ENCODE measurements around the gene HPN. TPM values are rescaled to one million over a fixed set of nuclear protein-coding genes. Genes with fewer than 3 reads are reported as not detected.
"Not testable (repeated sequence)": the region's sequence is repeated elsewhere in the genome, so short reads cannot be mapped to it uniquely, and the experiment has no call there.

HPN gene
- total and polyA plus RNA-seq, 2 donors: 0.73 TPM; not detected in 1

DNA sequence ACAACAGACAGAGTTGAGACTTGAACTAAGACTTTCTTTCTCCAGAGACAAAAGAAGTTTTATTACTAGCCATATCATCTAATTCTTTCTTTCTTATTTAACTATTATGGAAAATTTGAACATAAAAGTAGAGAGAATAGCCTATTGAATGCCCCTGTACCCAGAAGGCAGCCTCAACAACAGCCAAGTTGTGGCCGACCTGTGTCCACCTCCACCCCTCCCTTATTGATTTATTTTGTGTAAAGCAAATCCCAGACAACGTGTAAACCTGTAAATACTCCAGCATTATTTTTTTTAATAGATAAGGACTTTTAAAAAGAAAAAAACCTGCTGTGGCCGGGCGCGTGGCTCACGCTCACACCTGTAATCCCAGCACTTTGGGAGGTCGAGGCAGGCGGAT is 48.0 kb downstream of the HPN start:
- Histone ChIP-seq H3K4me3 (ENCODE audit: low read depth, low read length) (no peak overlapping the region), H3K4me1 (ENCODE audit: insufficient read depth) (no peaks in the 10 kb centered on the region), H3K27ac (ENCODE audit: low read depth) (no peak overlapping the region), H3K36me3 (ENCODE audit: insufficient read depth) (no peaks in the 10 kb centered on the region)
- WGBS: 85% methylated on average over 8 of the region's 8 CpGs
- no peak for DNase-seq (ENCODE audit: extremely low spot score)

GRCh38 chr19:35090160-35090505 is 48.6 kb downstream of the HPN start:
- WGBS: 41% methylated on average over 9 of the region's 9 CpGs
- Histone ChIP-seq H3K4me1 (ENCODE audit: insufficient read depth) (no peaks in the 10 kb centered on the region), H3K4me3 (ENCODE audit: low read depth, low read length) (no peak overlapping the region), H3K36me3 (ENCODE audit: insufficient read depth) (no peaks in the 10 kb centered on the region), H3K27ac (ENCODE audit: low read depth) (no peak overlapping the region)
- no peak for DNase-seq (ENCODE audit: extremely low spot score)

- Histone ChIP-seq H3K36me3 (ENCODE audit: insufficient read depth) (no peaks in the 10 kb centered on the region), H3K27ac (ENCODE audit: low read depth) (no peak overlapping the region), H3K4me3 (ENCODE audit: low read depth, low read length) (no peak overlapping the region), H3K4me1 (ENCODE audit: insufficient read depth) (no peaks in the 10 kb centered on the region)
- WGBS: 8% methylated on average over 36 of the region's 36 CpGs
- no peak for DNase-seq (ENCODE audit: extremely low spot score)
These were observed 49.1 kb downstream of the HPN start for GRCh38 chr19:35090506-35091214.

GRCh38 chr19:35093430-35093829 is 51.9 kb downstream of the HPN start:
- 89% methylated on average over 5 of the region's 5 CpGs for whole genome bisulfite sequencing
- no peak for DNase-seq (ENCODE audit: extremely low spot score)

GRCh38 chr19:35093941-35094647 is 52.6 kb downstream of the HPN start:
- no peak for DNase-seq (ENCODE audit: extremely low spot score)
- Histone ChIP-seq H3K4me1 (ENCODE audit: insufficient read depth) (no peaks in the 10 kb centered on the region), H3K27ac (ENCODE audit: low read depth) (no peak overlapping the region), H3K36me3 (ENCODE audit: insufficient read depth) (no peaks in the 10 kb centered on the region), H3K4me3 (ENCODE audit: low read depth, low read length) (no peak overlapping the region)
- WGBS: 88% methylated on average over 11 of the region's 11 CpGs

More at GRCh38 chr19:35093430-35093829, 51.9 kb downstream of the HPN start:
- Histone ChIP-seq H3K27ac (ENCODE audit: low read depth) (no peak overlapping the region), H3K36me3 (ENCODE audit: insufficient read depth) (no peaks in the 10 kb centered on the region), H3K4me3 (ENCODE audit: low read depth, low read length) (no peak overlapping the region), H3K4me1 (ENCODE audit: insufficient read depth) (no peaks in the 10 kb centered on the region)

DNA sequence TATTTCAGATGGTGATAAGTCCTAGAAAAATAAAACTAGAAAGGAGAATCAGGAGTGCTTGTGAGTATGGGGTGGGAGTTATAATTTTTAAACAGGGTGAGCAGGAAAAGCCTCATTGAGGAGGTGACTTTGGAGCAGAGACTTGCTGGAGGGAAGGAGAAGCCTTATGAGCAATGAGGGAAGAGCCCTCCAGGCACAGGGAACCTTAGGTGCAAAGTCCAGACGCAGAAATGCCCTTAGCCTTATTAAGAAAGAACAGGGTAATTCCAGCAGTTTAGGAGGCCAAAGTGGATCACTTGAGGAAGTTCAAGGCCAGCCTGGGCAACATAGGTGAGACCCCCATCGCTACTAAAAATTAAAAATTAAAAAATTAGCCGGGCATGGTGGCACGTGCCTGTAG is 53.1 kb downstream of the HPN start:
- Histone ChIP-seq H3K4me3 (ENCODE audit: low read depth, low read length) (no peak overlapping the region), H3K36me3 (ENCODE audit: insufficient read depth) (no peaks in the 10 kb centered on the region), H3K27ac (ENCODE audit: low read depth) (no peak overlapping the region), H3K4me1 (ENCODE audit: insufficient read depth) (no peaks in the 10 kb centered on the region)
- WGBS: 92% methylated on average over 4 of the region's 4 CpGs
- DNase-seq (ENCODE audit: extremely low spot score): no peak

- WGBS: 64% methylated on average over 8 of the region's 8 CpGs
- Histone ChIP-seq H3K4me1 (ENCODE audit: insufficient read depth) (no peaks in the 10 kb centered on the region), H3K4me3 (ENCODE audit: low read depth, low read length) (no peak overlapping the region), H3K36me3 (ENCODE audit: insufficient read depth) (no peaks in the 10 kb centered on the region), H3K27ac (ENCODE audit: low read depth) (no peak overlapping the region)
- no peak for DNase-seq (ENCODE audit: extremely low spot score)
These were observed 54.3 kb downstream of the HPN start for GRCh38 chr19:35095667-35096368.

- H3K27ac ChIP-seq (ENCODE audit: low read depth): no peak overlapping the region
- 73% methylated on average over 29 of the region's 29 CpGs for WGBS
- H3K4me3 ChIP-seq (ENCODE audit: low read depth, low read length): no peak overlapping the region
- H3K4me1 ChIP-seq (ENCODE audit: insufficient read depth): no peaks in the 10 kb centered on the region
- H3K36me3 ChIP-seq (ENCODE audit: insufficient read depth): no peaks in the 10 kb centered on the region
- no peak for DNase-seq (ENCODE audit: extremely low spot score)
These were observed 57.0 kb downstream of the HPN start for GRCh38 chr19:35098413-35099049.

GRCh38 chr19:35099155-35099896 is 57.8 kb downstream of the HPN start:
- Histone ChIP-seq H3K36me3 (ENCODE audit: insufficient read depth) (no peaks in the 10 kb centered on the region), H3K27ac (ENCODE audit: low read depth) (no peak overlapping the region), H3K4me3 (ENCODE audit: low read depth, low read length) (no peak overlapping the region), H3K4me1 (ENCODE audit: insufficient read depth) (no peaks in the 10 kb centered on the region)
- no peak for DNase-seq (ENCODE audit: extremely low spot score)
- 84% methylated on average over 21 of the region's 21 CpGs for WGBS

- Histone ChIP-seq H3K27ac (ENCODE audit: low read depth) (no peak overlapping the region), H3K4me3 (ENCODE audit: low read depth, low read length) (no peak overlapping the region), H3K4me1 (ENCODE audit: insufficient read depth) (no peaks in the 10 kb centered on the region), H3K36me3 (ENCODE audit: insufficient read depth) (no peaks in the 10 kb centered on the region)
- WGBS: 94% methylated on average over 13 of the region's 13 CpGs
- DNase-seq (ENCODE audit: extremely low spot score): no peak
These were observed 58.4 kb downstream of the HPN start for GRCh38 chr19:35099897-35100275.

DNA sequence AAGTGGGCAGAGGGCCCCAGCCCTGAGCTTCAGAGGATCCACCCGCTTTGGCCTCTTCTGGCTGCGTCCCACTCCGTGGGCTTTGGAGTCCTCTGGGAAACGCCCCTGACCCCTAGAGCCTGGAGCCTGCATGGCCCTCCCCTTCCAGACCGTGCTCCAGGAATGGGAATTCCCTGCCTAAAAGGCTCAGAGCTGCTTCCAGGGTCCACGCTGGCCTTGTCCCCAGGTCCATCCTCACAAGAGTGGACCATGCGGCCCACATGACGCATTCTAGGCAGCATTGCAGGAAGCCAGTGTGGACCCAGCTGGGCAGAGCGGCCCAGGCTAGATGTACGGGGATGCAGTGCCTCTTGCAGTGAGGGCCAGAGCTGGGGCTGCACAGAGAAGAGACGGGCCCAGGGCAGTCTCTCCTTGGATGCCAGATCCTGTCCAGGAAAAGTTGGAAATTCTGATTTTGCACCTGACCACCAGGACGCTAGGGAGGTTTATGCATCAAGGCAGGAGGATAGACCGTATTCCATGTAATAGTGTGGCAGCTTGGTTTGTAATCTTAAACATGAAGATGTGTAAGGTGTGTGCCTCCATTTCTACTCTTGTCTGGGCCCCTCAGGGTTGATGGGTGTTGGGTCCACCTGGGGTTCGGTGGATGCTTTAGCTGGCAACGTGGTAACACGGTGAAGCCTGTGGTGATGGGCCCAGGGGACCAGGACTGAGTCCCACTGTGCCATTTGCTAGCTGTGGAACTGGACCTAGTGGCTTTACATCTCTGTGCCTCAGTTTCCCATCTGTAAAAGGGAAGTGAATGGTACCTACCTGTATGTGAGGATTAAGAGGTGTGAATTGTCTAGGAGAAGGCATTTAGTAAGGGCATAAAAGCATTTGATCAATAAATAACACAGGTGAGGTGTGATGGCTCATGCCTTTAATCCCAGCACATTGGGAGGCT is 59.3 kb downstream of the HPN start:
- 69% methylated on average over 16 of the region's 16 CpGs for WGBS
- DNase-seq (ENCODE audit: extremely low spot score): no peak

GRCh38 chr19:35101949-35102348 is 60.4 kb downstream of the HPN start:
- not testable (repeated sequence) for H3K27ac ChIP-seq (ENCODE audit: low read depth); H3K36me3 ChIP-seq (ENCODE audit: insufficient read depth); DNase-seq (ENCODE audit: extremely low spot score); H3K4me3 ChIP-seq (ENCODE audit: low read depth, low read length); H3K4me1 ChIP-seq (ENCODE audit: insufficient read depth)
- WGBS: 96% methylated on average over 10 of the region's 10 CpGs

More for the DNA sequence above, 59.3 kb downstream of the HPN start:
- Histone ChIP-seq H3K27ac (ENCODE audit: low read depth) (no peak overlapping the region), H3K4me1 (ENCODE audit: insufficient read depth) (no peaks in the 10 kb centered on the region), H3K36me3 (ENCODE audit: insufficient read depth) (no peaks in the 10 kb centered on the region), H3K4me3 (ENCODE audit: low read depth, low read length) (no peak overlapping the region)
